Ammon's horn (tissue), 1 donor: ENCODE measurements around the gene ADH1C.
"Not testable (repeated sequence)": the region's sequence is repeated elsewhere in the genome, so short reads cannot be mapped to it uniquely, and the experiment has no call there.

Experiments used
- DNase-seq: peaks from one replicate; pipeline ENCODE4 v3.0.0-alpha.2; 2016; ENCODE audit warnings: low spot score

The ADH1C gene

DNA sequence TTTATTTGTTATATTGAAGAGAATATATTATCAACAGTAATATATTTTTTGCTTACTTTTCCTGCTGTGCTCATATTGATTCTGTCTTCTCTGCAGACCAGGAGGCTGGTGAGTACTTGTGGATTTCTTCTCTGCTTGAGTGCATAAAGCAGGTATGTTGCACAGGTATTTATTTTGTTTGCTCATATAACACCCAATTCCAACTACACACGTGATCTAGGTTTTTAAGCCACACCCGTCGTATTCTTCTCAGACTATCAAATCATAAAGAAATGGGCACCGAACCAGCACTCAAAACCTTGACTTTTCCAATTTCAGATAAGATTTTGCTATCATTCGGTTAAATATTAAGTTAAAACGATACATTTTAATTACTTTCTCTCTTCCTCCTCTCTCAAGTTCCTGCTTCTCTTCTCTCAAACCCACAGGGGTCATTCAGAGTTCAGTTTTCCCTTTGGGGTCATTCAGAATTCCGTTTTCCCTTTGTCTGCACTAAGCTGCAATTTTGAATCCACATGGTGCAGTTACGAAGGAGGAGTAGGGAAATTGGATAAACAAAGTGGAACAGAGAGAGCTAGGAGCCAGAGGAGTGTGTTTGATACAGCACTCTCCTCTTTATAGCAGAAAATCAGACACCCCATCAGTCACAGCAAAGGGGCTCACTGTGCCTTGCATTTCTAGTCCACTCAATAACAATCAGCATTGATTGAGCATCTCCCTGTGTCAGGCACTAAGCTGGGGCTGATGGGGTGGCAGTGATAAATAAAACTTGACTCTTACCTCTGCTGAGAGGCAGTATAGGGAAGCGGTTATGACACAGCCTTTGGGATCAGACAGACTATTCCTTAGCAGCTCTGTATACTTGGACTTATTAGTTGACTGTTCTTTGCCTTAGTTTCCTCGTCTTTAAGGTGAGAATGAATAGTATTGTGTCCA, at the start of gene ADH1C:
TSS of gene ADH1C (minus strand) at position 145 of the 936 bp plus-strand sequence. CDS start at position 74, 71 bp downstream.
- no peak for DNase-seq

DNA sequence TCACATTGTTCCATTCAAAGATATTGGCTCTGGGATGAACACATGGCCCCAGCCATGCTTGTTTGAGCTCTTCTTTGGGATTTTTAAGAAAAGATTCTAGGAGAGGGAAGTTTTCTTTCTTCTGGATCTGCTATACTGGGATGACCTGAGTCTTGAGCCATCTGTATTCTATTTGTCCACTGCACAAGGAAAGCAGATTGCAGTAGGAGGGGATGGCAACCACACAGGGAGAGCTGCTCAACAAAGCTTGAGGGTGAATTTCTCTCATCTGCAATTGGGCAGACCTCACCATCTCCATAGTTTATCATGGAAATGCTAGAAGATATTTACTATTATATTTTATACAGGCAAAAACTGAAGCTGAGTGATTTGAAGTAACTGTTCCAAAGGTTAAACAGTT, 48.3 kb upstream of the ADH1C start:
- DNase-seq: no peak

DNA sequence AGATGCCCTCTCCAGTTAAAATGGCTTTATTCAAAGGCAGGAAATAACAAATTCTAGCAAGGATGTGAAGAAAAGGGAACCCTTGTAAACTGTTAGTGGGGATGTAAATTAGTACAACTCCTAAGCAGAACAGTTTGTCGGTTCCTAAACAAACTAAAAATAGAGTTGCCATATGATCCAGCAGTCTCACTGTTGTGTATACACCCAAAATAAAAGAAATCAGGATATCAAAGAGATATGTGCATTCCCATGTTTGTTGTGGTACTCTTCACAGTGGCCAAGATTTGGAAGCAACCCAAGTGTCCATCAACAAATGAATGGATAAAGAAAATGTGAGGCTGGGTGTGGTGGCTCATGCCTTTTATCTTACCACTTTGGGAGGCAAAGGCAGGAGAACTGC, 46.5 kb upstream of the ADH1C start:
- no peak for DNase-seq

DNA sequence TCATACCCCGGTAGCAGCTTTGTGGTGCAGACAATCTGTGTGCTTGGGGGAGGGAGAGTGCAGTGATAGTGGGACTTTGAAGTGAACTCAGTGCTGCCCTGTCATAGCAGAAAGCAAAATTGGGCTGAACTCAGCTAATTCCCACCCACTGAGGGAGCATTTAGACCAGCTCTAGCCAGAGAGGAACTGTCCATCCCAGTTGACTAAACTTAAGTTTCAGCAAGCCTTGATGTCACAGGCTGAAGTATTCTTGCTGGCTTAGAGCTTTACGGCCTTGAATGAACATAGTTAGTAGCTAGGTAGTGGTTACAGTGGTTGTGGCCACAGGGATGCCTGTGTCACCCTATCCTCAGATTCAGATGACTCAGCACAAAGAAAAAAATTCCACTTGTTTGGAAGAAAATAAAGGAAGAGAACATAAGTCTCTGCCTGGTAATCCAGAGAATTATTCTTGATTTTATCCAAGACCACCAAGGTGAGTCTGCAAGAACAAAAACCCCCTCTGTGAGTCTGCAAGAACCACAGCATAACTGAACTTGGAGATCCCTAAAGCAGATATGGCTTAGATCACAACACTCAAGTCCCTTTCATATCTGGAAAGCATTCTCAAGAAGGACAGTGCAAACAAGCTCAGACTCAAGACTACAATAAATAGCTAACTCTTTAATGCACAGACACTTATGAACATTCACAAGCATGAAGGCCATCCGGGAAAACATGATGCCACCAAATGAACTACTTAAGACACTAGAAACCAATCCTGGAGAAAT, 43.2 kb upstream of the ADH1C start:
- DNase-seq: no peak

DNA sequence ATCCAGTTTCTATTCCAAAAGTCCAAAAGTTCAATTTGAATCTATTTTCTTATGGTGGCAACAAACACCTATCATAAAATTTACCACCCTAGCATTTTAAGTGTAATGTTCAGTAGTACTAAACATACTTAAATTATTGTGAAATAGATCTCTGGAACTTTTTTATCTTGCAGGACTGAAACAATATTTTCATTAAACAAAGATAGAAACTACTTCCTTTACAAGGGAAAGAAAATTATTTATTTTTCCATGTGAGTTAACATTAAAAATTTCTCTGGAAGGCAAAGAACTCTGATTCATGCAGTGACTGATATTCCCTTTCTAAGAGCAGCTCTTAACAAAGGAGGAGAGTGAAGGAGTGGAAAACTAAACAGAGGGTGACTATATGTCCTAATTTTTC, 42.4 kb upstream of the ADH1C start:
- no peak for DNase-seq

DNA sequence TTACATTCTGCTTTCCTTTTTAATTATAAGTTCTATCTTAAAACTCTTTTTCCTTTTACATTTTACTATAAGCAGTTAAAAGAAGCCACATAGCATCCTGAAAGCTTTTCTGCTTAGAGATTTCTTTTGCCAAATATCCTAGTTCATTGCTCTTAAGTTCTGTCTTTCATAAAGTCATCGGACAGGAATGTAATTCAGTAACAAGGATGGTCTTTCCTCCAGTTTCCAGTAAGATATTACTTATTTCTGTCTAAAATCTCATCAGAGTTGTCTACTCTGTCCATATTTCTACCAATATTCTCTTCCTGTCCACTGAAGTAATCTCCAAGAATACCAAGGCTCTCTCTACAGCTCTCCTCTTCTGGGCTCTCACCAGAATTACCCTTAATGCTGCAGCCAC, 37.5 kb upstream of the ADH1C start:
- no peak for DNase-seq

DNA sequence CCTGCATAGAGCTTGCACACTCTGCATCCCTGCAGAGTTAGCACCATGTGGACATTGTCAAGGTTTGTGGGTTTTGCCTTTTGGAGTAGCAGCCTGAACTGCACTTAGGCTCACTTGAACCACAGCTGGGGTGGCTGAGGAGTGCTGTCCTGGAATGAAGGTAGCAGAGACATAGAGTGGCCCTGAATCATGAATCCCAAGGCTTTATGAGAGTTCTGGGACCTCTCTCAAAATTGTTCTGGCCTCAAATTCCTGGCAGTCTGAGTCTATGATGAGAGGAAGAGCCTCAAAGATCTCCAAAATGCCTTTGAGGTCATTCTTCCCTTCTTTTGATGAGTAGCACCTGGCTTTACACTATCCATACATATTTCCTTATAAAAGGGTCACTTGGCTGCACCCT, 37.1 kb upstream of the ADH1C start:
- no peak for DNase-seq

DNA sequence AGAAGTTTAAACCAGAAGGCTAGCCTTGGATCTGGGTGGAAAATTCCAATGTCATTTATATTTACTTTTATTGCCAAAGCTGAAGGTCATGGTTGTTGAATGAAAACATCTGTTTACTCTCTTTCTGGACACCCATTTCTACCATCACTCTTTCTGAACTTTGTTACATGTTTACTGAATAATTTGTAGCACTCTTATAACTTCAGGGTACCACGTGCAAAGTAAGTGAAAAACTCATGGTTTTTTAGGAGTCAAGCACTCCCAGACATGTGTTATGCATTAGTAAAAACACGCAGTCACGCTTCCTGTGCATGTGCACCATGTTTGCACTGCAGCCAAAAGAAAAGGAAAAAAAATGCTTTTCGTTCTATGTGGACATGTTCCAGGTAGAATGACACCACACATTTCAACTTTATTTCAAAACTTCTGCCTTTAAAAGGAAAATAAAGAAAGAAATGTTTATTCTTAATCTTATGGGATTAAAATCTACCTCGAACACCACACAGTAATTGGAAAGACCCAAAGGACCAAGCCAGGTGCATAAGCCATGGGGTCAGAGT, 31.4 kb upstream of the ADH1C start:
- DNase-seq: no peak

DNA sequence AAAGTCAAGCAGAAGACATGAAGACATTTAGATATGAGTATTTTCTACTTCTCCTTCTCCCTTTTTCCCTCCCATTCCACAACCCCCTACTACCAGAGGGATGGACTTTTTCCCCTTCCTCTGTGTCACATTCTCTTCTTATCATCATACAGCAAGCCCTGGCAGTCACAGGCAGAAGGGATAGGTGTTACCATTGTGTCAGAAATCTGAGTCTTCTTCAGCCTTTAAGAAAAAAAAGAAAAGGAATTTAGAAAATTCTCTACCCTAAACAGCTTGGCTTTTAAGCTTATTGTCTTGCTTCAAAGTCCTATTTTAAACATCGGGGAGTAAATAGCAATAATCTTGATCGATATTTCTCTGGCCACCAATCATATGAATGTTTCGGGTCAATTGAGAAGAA, 30.9 kb upstream of the ADH1C start:
- no peak for DNase-seq

DNA sequence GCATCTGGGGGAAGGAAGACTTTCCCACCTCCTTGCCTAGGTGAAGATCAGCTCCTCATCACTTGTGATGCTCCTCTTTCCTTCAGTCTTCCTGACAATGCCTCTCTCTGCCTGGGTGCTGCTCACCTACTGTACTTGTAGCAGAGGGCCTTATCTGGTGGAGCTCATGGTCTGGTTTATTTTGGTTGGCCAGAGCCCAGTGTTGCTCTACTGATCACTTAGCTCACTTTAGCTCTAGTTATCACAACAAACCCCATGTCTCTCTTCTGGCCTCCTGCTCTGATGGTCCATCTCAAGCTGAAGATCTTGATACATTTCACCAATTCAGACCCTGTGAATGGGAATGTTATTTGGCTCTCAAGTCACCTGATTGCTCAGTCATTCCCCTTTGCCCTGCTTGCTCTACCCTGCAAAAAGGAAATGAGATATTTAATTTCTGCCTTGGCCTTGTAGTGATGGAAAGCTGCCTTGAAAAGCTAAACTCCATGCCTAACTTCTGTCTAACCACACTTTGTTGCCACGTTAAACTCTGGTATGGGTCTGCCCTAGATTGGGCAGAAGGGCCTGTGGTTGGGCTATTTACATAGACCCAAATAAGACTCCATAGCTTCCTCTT, 30.3 kb upstream of the ADH1C start:
- DNase-seq: no peak

DNA sequence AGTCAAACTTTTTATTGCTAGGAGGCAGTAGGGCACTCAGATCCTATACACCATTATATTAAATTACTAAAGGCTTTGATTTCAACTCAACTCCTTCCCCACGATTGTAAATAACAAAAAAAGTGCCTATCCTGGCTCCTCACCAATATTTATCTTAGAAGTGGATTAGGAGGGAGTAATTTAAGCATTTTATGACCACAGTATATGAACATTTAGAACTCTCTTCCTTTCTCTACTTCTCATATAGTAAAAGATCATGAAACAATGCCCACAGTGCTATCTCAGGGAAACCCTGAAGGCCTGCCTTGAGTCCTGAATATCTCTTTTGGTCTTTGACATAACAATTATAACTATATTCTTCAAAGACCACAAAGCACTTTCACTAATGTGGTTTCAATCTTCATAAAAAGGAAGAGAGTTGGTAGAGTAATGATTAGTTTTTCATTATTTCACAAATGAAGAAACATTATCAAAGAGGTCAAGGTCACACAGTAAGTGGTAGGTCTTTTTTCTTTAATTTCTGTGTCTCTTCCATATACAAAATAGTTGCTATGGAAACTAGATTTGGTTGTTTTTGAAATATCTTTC, 29.1 kb upstream of the ADH1C start:
- DNase-seq: no peak

DNA sequence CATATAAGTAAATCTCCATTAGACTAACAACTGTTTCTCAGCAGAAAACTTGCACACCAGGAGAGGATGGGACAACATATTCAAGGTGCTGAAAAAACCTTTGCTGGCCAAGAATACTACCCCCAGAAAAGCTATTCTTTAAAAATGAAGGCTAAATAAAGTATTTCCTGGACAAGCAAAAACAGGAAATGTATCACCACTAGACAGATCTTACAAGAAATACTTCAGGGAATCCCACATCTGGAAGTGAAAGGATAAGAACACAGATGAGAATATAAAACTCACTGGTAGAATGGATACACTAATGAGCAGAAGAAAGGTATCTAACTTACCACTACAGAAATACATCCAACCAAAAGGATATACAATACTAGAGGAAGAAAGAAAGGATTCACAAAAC, 27.0 kb upstream of the ADH1C start:
- no peak for DNase-seq

DNA sequence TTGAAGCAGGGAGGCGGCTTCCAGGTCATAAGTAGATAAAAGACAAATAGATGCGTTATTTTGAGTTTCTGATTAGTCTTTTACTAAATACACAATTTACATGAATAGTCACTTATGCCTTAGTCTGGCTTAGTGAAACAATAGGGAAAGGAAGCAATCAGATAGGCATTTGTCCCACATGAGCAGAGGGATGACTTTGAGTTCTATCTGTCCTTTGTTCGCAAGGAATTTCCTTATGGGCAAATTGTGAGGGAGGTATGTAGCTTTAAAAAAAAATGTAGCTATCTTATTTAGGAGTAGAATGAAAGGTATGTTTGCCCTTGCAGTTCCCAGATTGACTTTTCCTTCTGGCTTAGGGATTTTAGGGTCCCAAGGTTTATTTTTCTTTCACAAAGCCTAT, 26.3 kb upstream of the ADH1C start:
- DNase-seq: no peak

DNA sequence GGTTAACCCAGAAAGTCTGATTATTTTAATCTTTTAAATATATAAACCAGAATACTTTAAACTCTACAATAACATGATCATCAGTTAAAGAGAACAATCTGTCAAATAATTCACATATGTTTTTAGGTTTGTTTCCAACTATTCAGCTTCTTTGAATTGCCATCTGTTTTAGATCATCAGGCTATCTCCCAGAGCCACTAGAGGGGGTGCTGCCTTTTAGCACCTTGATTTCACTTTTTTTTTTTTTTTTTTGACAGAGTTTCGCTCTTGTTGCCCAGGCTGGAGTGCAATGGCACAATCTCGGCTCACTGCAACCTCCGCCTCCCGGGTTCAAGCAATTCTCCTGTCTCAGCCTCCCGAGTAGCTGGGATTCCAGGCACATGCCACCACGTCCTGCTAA, 24.8 kb upstream of the ADH1C start:
- DNase-seq: not testable (repeated sequence)

DNA sequence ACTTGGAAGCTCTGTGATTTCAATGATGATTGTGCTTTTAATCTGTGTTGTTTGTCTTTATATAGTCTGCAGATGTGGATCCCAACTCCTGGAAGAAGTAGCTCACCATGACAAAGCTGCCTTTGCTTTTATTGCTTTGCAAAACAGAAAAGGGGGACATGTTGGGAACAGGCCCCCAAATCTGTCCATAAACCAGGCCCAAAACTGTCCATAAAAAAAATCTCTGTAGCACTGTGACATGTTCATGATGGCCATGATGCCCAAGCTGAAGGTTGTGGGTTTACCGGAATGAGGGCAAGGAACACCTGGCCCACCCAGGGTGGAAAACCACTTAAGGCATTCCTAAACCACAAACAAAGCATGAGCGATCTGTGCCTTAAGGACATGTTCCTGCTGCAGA, 19.9 kb upstream of the ADH1C start:
- DNase-seq: not testable (repeated sequence)

DNA sequence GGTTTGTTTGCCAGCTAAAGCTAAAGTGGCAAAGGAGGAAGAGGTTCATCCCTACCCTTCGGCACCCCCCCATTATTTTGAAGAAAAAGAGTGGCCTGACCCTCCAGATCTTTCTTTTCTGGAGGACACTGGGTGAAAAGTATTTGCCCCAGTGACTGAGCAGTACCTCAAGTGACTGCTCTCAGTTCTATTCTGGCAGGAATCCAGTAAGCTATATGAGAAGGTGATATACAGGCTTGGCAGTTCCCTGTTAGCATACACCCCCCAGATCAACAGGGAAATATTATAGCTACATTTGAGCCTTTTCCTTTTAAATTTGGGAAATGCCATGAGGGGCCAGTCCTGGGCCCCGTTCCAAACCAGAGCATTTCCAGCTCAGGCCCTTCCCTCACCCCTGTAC, 15.3 kb upstream of the ADH1C start:
- DNase-seq: not testable (repeated sequence)

DNA sequence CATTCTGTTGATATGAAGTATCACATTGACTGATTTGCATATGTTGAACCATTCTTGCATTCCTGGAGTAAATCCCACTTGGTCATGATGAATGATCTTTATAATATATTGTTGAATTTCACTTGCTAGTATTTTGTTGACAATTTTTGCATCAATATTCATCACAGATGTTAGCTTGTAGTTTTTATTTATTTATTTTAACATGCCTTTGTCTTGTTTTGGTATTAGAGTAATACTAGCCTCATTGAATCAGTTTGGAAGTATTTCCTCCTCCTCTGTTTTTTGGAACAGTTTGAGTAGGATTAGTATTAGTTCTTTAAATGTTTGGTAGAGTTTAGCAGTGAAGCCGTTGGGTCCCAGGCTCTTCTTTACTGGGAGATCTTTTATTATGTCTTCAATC, 13.9 kb upstream of the ADH1C start:
- DNase-seq: no peak

DNA sequence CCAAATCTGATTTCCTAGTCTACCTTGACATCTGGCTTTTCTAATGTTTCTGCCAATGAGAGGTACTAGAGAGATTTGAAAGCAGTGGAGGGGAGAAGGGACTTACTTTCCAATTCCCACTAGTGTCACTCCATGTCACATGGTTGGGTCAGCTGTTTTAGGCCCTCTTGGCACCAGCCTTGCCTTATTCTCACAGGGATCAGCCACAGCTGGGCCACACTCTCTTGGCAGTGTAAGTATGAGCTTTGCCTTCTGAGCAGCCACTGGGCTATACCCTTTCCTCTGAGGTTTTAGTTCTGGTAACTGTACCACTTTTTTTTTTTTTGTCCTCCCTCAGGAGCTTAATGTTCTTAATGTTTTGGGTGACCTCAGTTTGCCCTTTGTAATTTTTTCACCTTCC, 10.2 kb upstream of the ADH1C start:
- DNase-seq: no peak

DNA sequence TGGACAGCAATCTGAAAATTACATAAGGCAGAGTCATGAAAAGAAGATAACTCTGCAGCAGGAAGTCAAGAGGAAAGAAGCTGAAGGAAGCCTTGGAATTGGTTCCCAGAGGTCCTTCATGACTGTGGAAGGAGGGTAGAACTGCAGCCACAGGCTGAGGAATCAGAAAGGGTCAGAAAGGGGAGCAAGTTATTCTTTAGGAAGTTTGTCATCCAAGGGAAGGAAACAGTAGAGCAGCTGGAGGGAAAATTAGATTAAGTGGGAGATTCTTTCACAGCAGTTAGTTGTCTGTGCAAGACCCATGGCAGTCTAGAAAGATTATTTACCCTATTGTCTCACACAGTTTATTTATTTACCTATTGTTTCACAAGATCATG, 9.3 kb upstream of the ADH1C start:
- no peak for DNase-seq

DNA sequence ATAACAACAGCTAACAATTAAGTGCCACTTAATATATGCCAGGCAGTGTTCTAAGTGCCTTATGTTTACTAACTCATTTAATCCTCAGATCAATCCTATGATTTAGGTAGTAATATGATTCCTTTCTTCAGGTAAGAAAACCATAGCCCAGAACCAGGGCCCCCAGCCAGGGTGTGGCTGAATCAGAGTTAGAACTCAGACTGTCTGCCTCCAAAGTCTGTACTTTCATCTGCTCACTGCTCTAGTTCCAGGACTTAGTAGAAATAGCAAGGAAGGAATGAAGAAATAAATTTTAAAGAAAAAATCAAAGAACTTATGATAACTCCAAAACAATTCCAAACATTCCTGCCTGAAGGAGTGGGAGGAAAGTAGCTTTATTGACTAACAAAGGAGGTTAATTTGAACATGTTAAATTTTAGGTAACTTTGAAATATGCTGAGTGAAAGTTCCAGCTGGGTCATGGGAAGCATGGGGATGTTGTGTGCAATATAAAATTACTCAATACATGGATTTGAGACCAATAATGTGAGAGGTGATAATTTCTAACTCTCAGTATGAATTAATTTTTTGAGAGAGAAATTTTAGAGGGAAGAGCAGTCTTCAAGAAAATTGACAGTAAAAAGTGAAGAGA, 8.8 kb upstream of the ADH1C start:
- DNase-seq: no peak

DNA sequence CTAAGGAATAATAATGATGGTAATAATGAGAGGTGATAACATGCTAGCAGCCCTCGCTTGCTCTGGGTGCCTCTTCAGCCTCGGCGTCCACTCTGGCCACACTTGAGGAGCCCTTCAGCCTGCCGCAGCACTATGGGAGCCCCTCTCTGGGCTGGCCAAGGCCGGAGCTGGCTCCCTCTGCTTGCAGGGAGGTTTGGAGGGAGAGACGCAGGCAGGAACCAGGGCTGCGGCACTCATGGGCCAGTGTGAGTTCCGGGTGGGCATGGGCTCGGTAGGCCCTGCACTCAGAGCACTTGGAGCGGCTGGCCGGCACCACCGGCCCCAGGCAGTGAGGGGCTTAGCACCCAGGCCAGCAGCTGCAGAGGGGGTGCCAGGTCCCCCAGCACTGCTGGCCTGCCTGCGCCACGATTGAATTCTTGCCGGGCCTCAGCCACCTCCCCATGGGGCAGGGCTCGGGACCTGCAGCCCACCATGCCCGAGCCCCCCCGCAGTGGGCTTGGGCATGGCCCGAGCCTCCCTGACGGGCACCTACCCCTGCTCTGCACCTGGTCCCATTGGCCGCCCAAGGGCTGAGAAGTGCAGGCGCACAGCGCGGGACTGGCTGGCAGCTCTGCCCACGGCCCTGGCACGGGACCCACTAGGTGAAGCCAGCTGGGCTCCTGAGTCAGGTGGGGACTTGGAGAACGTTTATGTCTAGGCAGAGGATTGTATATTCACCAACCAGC, 7.1 kb upstream of the ADH1C start:
- DNase-seq: no peak
